Measurements from ENCODE around the gene NFIB. TPM values are rescaled to one million over a fixed set of nuclear protein-coding genes. Genes with fewer than 3 reads are reported as not detected.

NFIB gene
- total RNA-seq, 4 donors from 2014 or later, result 85.3 to 173 (median 115) TPM

DNA sequence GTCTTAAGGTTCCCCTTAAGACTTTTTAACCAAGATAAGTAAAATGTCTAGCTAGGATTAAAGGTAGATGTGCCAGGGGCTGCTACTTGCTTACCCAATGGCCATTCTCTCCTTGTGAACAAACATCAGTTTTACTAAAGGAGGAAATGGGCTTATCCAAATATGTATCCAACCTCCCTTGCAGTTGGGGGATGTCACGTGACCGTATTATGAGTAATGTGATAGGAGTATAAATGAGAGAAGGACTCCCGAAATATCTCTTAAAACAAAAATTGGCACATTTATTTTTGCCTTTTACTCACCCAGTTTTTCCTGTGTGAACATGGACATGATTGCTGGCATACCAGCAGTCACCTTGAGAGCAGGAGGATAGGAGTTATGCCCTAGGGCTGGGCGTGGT lies 247.9 kb downstream of the NFIB start:
- H3K36me3 ChIP-seq, result no peaks in the 10 kb centered on the region
- DNase-seq, result no peak
- TF ChIP-seq POLR2A (IDR thresholded peaks at IDR 0.05), result no peak
- TF ChIP-seq, protein P1, sequence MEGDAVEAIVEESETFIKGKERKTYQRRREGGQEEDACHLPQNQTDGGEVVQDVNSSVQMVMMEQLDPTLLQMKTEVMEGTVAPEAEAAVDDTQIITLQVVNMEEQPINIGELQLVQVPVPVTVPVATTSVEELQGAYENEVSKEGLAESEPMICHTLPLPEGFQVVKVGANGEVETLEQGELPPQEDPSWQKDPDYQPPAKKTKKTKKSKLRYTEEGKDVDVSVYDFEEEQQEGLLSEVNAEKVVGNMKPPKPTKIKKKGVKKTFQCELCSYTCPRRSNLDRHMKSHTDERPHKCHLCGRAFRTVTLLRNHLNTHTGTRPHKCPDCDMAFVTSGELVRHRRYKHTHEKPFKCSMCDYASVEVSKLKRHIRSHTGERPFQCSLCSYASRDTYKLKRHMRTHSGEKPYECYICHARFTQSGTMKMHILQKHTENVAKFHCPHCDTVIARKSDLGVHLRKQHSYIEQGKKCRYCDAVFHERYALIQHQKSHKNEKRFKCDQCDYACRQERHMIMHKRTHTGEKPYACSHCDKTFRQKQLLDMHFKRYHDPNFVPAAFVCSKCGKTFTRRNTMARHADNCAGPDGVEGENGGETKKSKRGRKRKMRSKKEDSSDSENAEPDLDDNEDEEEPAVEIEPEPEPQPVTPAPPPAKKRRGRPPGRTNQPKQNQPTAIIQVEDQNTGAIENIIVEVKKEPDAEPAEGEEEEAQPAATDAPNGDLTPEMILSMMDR (IDR thresholded peaks at IDR 0.05), result no peak
- H3K27ac ChIP-seq, result no peak overlapping the region
- no peaks in the 10 kb centered on the region for H3K4me1 ChIP-seq
- intact Hi-C loops (cut with DNase I; ENCODE audit: low total_unique reads), result no loop called here
- H3K9me3 ChIP-seq, result no peaks in the 10 kb centered on the region
- H3K4me3 ChIP-seq, result no peak overlapping the region
- H3K27me3 ChIP-seq, result no peaks in the 10 kb centered on the region

DNA sequence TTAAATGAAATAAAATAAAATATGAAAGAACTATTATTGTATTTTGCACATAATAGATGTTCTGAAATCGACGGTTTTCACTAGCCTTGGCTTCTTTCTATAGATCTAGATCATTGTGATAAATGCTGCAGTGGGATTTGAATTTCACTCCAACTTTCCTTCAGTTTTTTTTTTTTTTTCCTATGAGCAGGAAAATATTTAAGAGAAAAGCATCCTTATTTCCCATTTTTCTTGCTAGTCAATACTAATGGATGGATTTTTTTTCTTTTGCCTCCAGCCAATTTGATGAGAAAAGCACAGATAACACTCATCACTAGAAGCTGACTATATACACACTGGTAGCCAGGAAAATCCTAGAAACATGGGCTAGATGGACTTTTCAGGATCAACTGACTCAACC lies 249.0 kb downstream of the NFIB start:
- Histone ChIP-seq H3K27ac (no peak overlapping the region), H3K27me3 (no peaks in the 10 kb centered on the region), H3K36me3 (no peaks in the 10 kb centered on the region), H3K4me1 (no peaks in the 10 kb centered on the region), H3K4me3 (no peak overlapping the region), H3K9me3 (no peaks in the 10 kb centered on the region)
- no peak for DNase-seq
- intact Hi-C loops (cut with DNase I; ENCODE audit: low total_unique reads), result no loop called here
- TF ChIP-seq POLR2A (IDR thresholded peaks at IDR 0.05), result no peak

DNA sequence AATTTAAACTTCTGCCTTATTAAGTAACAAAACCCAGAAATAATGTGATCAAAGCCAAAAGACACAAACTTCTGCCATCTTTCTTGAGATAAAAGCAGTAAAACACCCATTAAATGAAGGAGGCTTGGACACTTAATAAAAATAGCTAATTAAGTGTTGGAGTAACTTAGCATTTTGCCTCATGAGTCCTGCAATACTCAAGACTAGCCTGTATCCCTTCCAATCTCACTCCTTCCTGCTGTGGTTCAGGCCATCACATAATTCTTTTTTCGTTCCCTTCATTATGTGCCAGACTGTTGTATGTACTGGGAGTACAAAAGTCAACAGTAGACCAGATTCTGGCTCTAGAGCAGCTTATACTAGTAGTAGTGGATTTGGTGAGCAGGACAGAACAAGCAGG lies 250.2 kb downstream of the NFIB start:
- intact Hi-C loops (cut with DNase I; ENCODE audit: low total_unique reads), result no loop called here
- DNase-seq, result no peak
- Histone ChIP-seq H3K4me1 (no peaks in the 10 kb centered on the region), H3K36me3 (no peaks in the 10 kb centered on the region), H3K4me3 (no peak overlapping the region), H3K27ac (no peak overlapping the region), H3K27me3 (no peaks in the 10 kb centered on the region), H3K9me3 (no peaks in the 10 kb centered on the region)
- no peak for TF ChIP-seq POLR2A (IDR thresholded peaks at IDR 0.05)
- TF ChIP-seq, protein P1 (IDR thresholded peaks at IDR 0.05), result no peak

DNA sequence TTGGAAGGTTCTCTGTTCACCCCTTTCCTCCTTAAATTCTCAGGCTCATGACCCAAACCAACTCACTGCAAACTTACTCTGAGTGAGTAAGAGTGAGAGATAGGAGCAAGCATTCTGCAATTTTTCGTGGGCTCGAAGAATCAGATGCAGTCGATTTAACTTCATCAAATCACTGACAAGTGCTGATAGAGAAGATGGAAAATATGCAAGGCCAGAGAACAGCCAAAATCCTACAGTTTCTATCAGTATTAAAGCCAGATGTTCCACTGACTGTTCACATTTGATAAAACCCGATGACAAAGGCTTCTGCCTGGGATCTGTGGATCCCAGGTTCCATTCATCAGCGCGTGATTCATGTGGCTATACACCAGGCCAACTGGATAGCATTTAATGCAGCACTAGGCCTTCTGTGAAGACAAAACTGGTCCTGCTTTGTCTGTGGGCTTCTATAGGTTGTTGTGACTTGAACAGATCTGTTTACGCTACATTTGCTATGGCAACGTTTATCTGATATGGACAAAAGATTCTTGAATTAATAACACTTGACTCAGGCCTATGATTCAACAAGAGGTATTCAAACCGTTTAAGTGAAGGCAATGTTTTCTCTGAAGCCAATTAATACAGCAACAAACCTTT lies 251.2 kb downstream of the NFIB start:
- intact Hi-C loops (cut with DNase I; ENCODE audit: low total_unique reads), result no loop called here
- H3K27me3 ChIP-seq, result no peaks in the 10 kb centered on the region
- peak overlapping the region in 1 of 2 donors; percentile 32 for H3K27ac ChIP-seq
- no peaks in the 10 kb centered on the region for H3K4me1 ChIP-seq
- no peaks in the 10 kb centered on the region for H3K36me3 ChIP-seq
- no peak for DNase-seq
- H3K9me3 ChIP-seq, result no peaks in the 10 kb centered on the region
- TF ChIP-seq POLR2A (IDR thresholded peaks at IDR 0.05), result no peak
- TF ChIP-seq, protein P1 (IDR thresholded peaks at IDR 0.05), result no peak
- H3K4me3 ChIP-seq, result no peak overlapping the region

DNA sequence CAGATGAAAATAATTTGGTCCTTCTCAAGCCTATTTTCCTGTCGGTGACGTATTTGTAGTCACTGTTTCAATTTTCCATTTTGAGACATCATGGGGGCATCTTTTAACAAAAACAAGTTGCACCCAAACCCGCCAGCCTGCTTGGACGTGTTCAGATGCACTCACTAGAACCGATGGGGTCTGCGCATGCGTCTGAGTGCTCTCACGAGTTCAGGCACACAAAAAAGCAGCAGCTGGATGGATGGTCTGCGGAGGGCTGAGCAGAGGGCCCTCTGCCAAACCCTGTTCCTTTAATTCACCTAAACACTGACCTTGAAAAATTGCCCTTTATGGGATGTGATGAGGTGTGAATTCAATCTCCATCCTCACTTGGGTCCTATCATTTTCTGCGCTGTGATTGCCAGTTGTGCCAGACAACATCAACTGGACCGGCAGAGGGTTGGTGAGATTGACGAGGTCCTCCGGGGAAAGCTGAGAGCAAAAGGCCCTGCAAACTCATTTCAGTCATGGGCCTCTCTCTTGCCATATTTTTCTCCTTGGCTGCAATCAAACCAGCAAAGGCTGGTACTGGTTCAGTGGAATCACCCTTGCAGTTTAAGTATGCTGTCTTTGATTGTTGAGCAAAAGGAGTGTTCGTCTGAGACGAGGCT lies 251.9 kb downstream of the NFIB start:
- no peak for DNase-seq
- TF ChIP-seq, protein P1 (IDR thresholded peaks at IDR 0.05), result no peak
- TF ChIP-seq POLR2A (IDR thresholded peaks at IDR 0.05), result no peak
- intact Hi-C loops (cut with DNase I; ENCODE audit: low total_unique reads), result no loop called here

More for the DNA sequence above, 251.9 kb downstream of the NFIB start:
- Histone ChIP-seq H3K27me3 (no peaks in the 10 kb centered on the region), H3K4me3 (no peak overlapping the region), H3K36me3 (no peaks in the 10 kb centered on the region), H3K9me3 (no peaks in the 10 kb centered on the region), H3K4me1 (no peaks in the 10 kb centered on the region), H3K27ac (no peak overlapping the region)

Data from uterus (tissue), 4 donors.